ENCODE data around the gene FLNB.

The FLNB gene

GRCh38 chr3:58206406-58207011, 198.3 kb downstream of the FLNB start:
- peak; percentile 23 for DNase-seq (ENCODE audit: low read depth)

DNA sequence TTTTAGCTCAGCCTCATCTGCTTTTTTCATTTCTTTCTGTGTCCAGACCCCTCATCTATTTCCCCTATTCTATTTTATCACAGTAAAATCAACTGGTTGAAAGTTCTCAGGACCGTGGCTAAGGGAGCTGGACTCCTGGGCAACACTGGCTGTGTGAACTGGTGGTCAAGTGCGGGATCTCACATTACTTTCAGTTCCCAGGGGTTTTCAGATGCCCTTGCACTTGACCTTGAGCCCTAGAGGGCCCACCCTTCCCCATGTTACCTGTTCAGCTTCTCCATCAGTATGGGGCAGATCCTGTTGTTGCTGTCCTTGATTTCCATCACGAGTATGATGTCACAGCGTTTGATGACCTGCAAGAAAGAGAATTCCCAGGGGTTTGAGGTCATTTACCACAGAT, 199.7 kb downstream of the FLNB start:
- no peak for DNase-seq (ENCODE audit: low read depth)

GRCh38 chr3:58209933-58210332, 201.7 kb downstream of the FLNB start:
- no peak for DNase-seq (ENCODE audit: low read depth)

DNA sequence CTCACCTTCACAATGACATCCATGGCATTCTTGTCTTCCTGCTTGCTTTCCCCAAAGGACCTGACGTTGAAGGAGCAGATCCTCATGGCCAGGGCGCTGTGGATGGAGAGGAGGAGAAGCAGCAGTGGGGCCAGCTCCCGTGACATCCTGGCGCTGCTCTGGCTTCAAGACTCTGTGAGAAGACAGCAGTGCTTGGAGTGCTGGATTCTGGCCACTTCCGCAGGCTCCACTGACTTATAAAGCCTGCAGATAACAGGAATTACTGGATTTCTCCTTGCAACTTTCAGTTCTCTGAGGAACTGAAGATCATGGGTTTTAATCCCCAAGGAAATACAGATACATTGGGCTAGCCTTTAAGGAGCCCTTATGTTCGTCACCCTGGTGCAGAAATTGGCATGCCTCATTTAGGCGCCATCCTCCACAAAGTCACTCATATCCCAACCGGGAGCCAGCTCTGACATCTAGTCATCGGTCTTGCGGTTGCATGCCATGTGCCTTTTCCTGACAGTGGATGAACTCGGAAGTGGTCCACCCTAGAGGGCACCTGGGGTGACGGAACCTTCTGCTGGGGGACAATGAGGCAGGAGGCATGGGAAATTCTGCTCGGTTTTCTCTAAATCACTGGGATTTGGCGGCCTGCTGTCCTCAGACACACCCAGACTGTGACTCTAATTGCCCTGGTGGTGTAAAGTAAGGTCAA, 202.7 kb downstream of the FLNB start, which contains the start of gene DNASE1L3:
TSS of gene DNASE1L3 (minus strand) at position 212 of the 700 bp plus-strand sequence. CDS start at position 146, 66 bp downstream.
- no peak for DNase-seq (ENCODE audit: low read depth)

GRCh38 chr3:58214484-58215316, 206.5 kb downstream of the FLNB start:
- DNase-seq (ENCODE audit: low read depth) = no peak

GRCh38 chr3:58215317-58216025, 207.2 kb downstream of the FLNB start:
- no peak for DNase-seq (ENCODE audit: low read depth)

DNA sequence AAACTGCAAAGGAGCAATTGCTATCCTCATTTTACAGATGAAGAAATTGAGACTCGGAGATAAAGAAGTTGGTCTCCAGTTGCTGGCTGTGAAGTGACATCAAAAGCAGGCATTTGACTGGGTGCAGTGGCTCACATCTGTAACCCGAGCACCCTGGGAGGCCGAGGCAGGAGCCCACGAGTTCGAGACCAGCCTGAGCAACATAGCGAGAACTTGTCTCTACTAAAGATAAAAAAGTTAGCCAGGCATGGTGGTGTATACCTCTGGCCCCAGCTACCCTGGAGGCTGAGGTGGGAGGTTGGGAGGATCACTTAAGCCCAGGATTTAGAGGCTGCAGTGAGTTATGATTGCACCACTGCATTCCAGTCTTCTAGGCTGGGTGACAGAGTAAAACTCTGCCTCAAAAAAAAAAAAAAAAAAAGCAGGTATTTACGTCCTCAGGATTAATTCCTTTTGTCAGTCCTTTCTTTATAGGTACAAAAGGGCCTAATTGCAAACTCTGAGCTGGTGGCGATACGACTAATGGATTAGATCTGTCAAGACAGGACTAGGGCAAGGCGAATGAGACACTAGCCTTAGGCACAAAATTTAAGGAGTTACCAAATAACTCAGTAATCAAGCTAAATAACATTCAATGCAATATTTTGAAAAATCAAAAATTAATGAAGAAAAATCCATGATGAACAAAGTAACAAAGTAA, 208.4 kb downstream of the FLNB start:
- no peak for DNase-seq (ENCODE audit: low read depth)

- DNase-seq (ENCODE audit: low read depth) = no peak
These were observed 209.1 kb downstream of the FLNB start for GRCh38 chr3:58217209-58217811.

GRCh38 chr3:58218904-58219303, 210.7 kb downstream of the FLNB start:
- no peak for DNase-seq (ENCODE audit: low read depth)
